ENCODE results near the gene CHRNA9. TPM values are rescaled to one million over a fixed set of nuclear protein-coding genes. Genes with fewer than 3 reads are reported as not detected.

CHRNA9 gene
- polyA plus RNA-seq, 2 of the 4 experiments (the other 2 are of a cell fraction) = 1.3 to 1.6 TPM

- DNase-seq (ENCODE audit: low read depth in 1 of 2, low spot score in 1 of 2) (no peak), FAIRE-seq (no peak), ATAC-seq (no peak)
- no peak overlapping the region for H3K27ac ChIP-seq
- 55% methylated on average over 3 of the region's 3 CpGs for WGBS (ENCODE audit: missing lambda C conversion rate)
- ChIA-PET CTCF (no interaction called here), POLR2A (no interaction called here)
- no peak for TF ChIP-seq ATOH8 (CRISPR knock-in tag; IDR thresholded peaks at IDR 0.05; ENCODE audit: low read depth)
- no peak for TF ChIP-seq ESRRA (IDR thresholded peaks at IDR 0.05; ENCODE audit: borderline replicate concordance, low read length)
- no peak for TF ChIP-seq POLR2A (IDR thresholded peaks at IDR 0.05; ENCODE audit: low read length)
- TF ChIP-seq FOSB (CRISPR knock-in tag; IDR thresholded peaks at IDR 0.05) = no peak
- TF ChIP-seq JUNB (IDR thresholded peaks at IDR 0.05) = no peak
- no peak for TF ChIP-seq MYC (IDR thresholded peaks at IDR 0.05; ENCODE audit: borderline replicate concordance, low read length)
- TF ChIP-seq KDM5A (IDR thresholded peaks at IDR 0.05) = no peak
- TF ChIP-seq CHD2 (IDR thresholded peaks at IDR 0.05; ENCODE audit: low read length, partially characterized antibody) = no peak
- no peak for TF ChIP-seq PBX3 (IDR thresholded peaks at IDR 0.05)
- TF ChIP-seq SREBF2 (IDR thresholded peaks at IDR 0.05) = no peak
- no peak for TF ChIP-seq NR3C1 (IDR thresholded peaks at IDR 0.05)
- no peak for TF ChIP-seq HOXA7 (CRISPR knock-in tag; IDR thresholded peaks at IDR 0.05)
- TF ChIP-seq POLR2AphosphoS2 (conservative IDR thresholded peaks at IDR 0.05; ENCODE audit: low read length) = no peak
- no peak for TF ChIP-seq SMC3 (IDR thresholded peaks at IDR 0.05)
- TF ChIP-seq FOSL2 (IDR thresholded peaks at IDR 0.05) = no peak
- no peak for TF ChIP-seq FOSL2 (CRISPR knock-in tag; IDR thresholded peaks at IDR 0.05)
- no peak for TF ChIP-seq ZC3H11A (IDR thresholded peaks at IDR 0.05)
- TF ChIP-seq FOXS1 (CRISPR knock-in tag; IDR thresholded peaks at IDR 0.05) = no peak
- no peak for TF ChIP-seq MAX (IDR thresholded peaks at IDR 0.05)
- TF ChIP-seq ZFP36 (IDR thresholded peaks at IDR 0.05; ENCODE audit: borderline replicate concordance, partially characterized antibody) = no peak
- TF ChIP-seq MAZ (IDR thresholded peaks at IDR 0.05; ENCODE audit: borderline replicate concordance, low read depth, low read length) = no peak
- H3K4me2 ChIP-seq = no peak overlapping the region
- H3K4me1 ChIP-seq = peaks cover 12% of the 10 kb centered on the region
- no peak overlapping the region for H3K4me3 ChIP-seq
- no peaks in the 10 kb centered on the region for H3K9me3 ChIP-seq
Observed at GRCh38 chr4:40347472-40347871, 12.3 kb downstream of the CHRNA9 start.

GRCh38 chr4:40348000-40348399 lies 12.9 kb downstream of the CHRNA9 start:
- FAIRE-seq = no peak
- POLR2A ChIA-PET = no interaction called here
- DNase-seq (ENCODE audit: low read depth in 1 of 2, low spot score in 1 of 2) = no peak
- TF ChIP-seq ZFP36 (IDR thresholded peaks at IDR 0.05; ENCODE audit: borderline replicate concordance, partially characterized antibody) (no peak), SREBF2 (IDR thresholded peaks at IDR 0.05) (no peak), MAX (IDR thresholded peaks at IDR 0.05) (no peak), PHF8 (IDR thresholded peaks at IDR 0.05; ENCODE audit: borderline replicate concordance, low read depth) (no peak), CBX8 (IDR thresholded peaks at IDR 0.05) (no peak), HOXB5 (CRISPR knock-in tag; IDR thresholded peaks at IDR 0.05) (no peak), HDAC2 (IDR thresholded peaks at IDR 0.05) (no peak), NR3C1 (IDR thresholded peaks at IDR 0.05) (no peak), EP300 (IDR thresholded peaks at IDR 0.05) (no peak), KDM1A (IDR thresholded peaks at IDR 0.05; ENCODE audit: low read depth) (no peak), ELK1 (IDR thresholded peaks at IDR 0.05; ENCODE audit: low read depth, low read length) (no peak), ATOH8 (CRISPR knock-in tag; IDR thresholded peaks at IDR 0.05; ENCODE audit: low read depth) (no peak), BCL3 (IDR thresholded peaks at IDR 0.05) (no peak), POLR2AphosphoS2 (conservative IDR thresholded peaks at IDR 0.05; ENCODE audit: low read length) (no peak), REST (IDR thresholded peaks at IDR 0.05) (no peak), BHLHE40 (IDR thresholded peaks at IDR 0.05; ENCODE audit: low read depth, low read length) (no peak), NPAS2 (CRISPR knock-in tag; IDR thresholded peaks at IDR 0.05; ENCODE audit: borderline replicate concordance) (no peak)

More at GRCh38 chr4:40348000-40348399, 12.9 kb downstream of the CHRNA9 start:
- Histone ChIP-seq H3K4me2 (no peak overlapping the region), H3K4me3 (no peak overlapping the region), H3K27ac (no peak overlapping the region), H3K4me1 (peaks cover 12% of the 10 kb centered on the region), H3K9me3 (no peaks in the 10 kb centered on the region)
- WGBS (ENCODE audit: missing lambda C conversion rate) = 88% methylated on average over 2 of the region's 2 CpGs
- no peak for ATAC-seq
- CTCF ChIA-PET = no interaction called here
